H1 (cell line): ENCODE measurements around the gene DPH6. TPM values are rescaled to one million over a fixed set of nuclear protein-coding genes. Genes with fewer than 3 reads are reported as not detected.
A peak's percentile ranks its signal among the peaks of the same experiment; 100 is the strongest.

Source experiments
- CTCF ChIA-PET: fragments of 300-600 bp; sonication (Branson Sonifier 250); formaldehyde crosslinking; loops from one replicate; lab custom pipeline; 2021; ENCODE audit not compliant: partially characterized antibody; lab: Charles Lee
- POLR2A ChIA-PET: fragments of 300-600 bp; sonication (Branson Sonifier 250); formaldehyde crosslinking; loops from one replicate; lab custom pipeline; 2021; ENCODE audit warnings: inconsistent platforms; ENCODE audit not compliant: partially characterized antibody; lab: Charles Lee
- DNase-seq, 2 experiments: peaks; one replicate each; pipeline versions ENCODE4 v3.0.0 to v3.0.0-alpha.2; 2010 to 2022; ENCODE audit warnings: low spot score in 2 of 2, low read depth in 1 of 2, mixed read lengths in 1 of 2
- FAIRE-seq: peaks from 2 replicates; lab custom pipeline; 2011; peaks lifted over from hg19 to GRCh38; lab: Jason Lieb, UNC
- H2AFZ ChIP-seq: 2 replicates; pipeline ENCODE4 v1.8.1; 2012; ENCODE audit warnings: low read length, inconsistent platforms
- H2AK5ac ChIP-seq: 2 replicates; pipeline ENCODE4 v1.6.1; 2013; ENCODE audit warnings: low read depth, low read length
- H2BK120ac ChIP-seq: replicated peaks from 2 replicates; pipeline ENCODE3; 2013; ENCODE audit warnings: low read depth, low read length, inconsistent platforms
- H2BK12ac ChIP-seq: 2 replicates; pipeline ENCODE4 v1.6.1; 2013; ENCODE audit warnings: low read depth, low read length
- H2BK15ac ChIP-seq: 2 replicates; pipeline ENCODE4 v1.6.1; 2013; ENCODE audit warnings: low read length
- H2BK20ac ChIP-seq: 2 replicates; pipeline ENCODE4 v1.6.1; 2013; ENCODE audit warnings: low read length
- H2BK5ac ChIP-seq: 2 replicates; pipeline ENCODE4 v1.6.1; 2013; ENCODE audit warnings: low read depth, low read length
- H3K14ac ChIP-seq: 2 replicates; pipeline ENCODE4 v1.6.1; 2013; ENCODE audit warnings: inconsistent platforms; ENCODE audit not compliant: insufficient read length
- H3K18ac ChIP-seq: 2 replicates; pipeline ENCODE4 v1.6.1; 2013; ENCODE audit warnings: low read length; ENCODE audit errors: extremely low read depth
- H3K23ac ChIP-seq: 2 replicates; pipeline ENCODE4 v1.6.1; 2013; ENCODE audit warnings: inconsistent platforms; ENCODE audit not compliant: insufficient read length
- H3K23me2 ChIP-seq: 2 replicates; pipeline ENCODE4 v1.6.1; 2013; ENCODE audit warnings: low read depth, low read length
- H3K27ac ChIP-seq: 2 replicates; pipeline ENCODE4 v1.6.1; 2011; ENCODE audit warnings: low read depth, low read length, inconsistent platforms
- H3K27me3 ChIP-seq, 4 experiments: replicated peaks in 1 of 4; 1 replicate in 1 of 4; 2 replicates in 3 of 4; pipeline versions ENCODE4 v1.6.1 to v1.8.1; 2011 to 2013; ENCODE audit warnings: low read length in 3 of 4, mild to moderate bottlenecking in 3 of 4, inconsistent platforms in 2 of 4, mixed read lengths in 2 of 4, moderate library complexity in 1 of 4; ENCODE audit not compliant: control insufficient read depth in 3 of 4, insufficient read depth in 3 of 4; ENCODE audit errors: extremely low read depth in 1 of 4
- H3K36me3 ChIP-seq, 4 experiments: 2 replicates each; pipeline versions ENCODE4 v1.6.1 to v1.8.1; 2011 to 2013; ENCODE audit warnings: mild to moderate bottlenecking in 4 of 4, low read length in 3 of 4, moderate library complexity in 2 of 4, control low read depth in 1 of 4, inconsistent platforms in 1 of 4; ENCODE audit not compliant: insufficient read depth in 4 of 4, control insufficient read depth in 2 of 4
- H3K4ac ChIP-seq: replicated peaks from 2 replicates; pipeline ENCODE3; 2013; ENCODE audit warnings: low read length, low read depth, mixed read lengths, inconsistent platforms; ENCODE audit not compliant: insufficient read length
- H3K4me1 ChIP-seq, 4 experiments: replicated peaks in 1 of 4; 1 replicate in 1 of 4; 2 replicates in 3 of 4; pipeline versions ENCODE4 v1.6.1 to v1.8.1; 2011 to 2013; ENCODE audit warnings: low read length in 3 of 4, inconsistent platforms in 2 of 4, mixed read lengths in 1 of 4; ENCODE audit not compliant: insufficient read depth in 4 of 4, control insufficient read depth in 3 of 4
- H3K4me2 ChIP-seq, 2 experiments: 2 replicates each; pipeline versions ENCODE4 v1.6.1 to v1.8.1; 2011 to 2013; ENCODE audit warnings: low read depth in 2 of 2, low read length in 2 of 2, control low read depth in 1 of 2, inconsistent platforms in 1 of 2, mild to moderate bottlenecking in 1 of 2; ENCODE audit not compliant: insufficient read depth in 1 of 2
- H3K4me3 ChIP-seq, 4 experiments: fragments of 200-600, 300-600 bp in 1 of 4; sonication (generic), shearing (Covaris generic), sonication (Bioruptor Twin) in 1 of 4; 2 replicates each; pipeline versions ENCODE4 v1.5.1 to v1.8.1; 2011 to 2016; ENCODE audit warnings: low read length in 4 of 4, low read depth in 3 of 4, control low read depth in 2 of 4, inconsistent platforms in 2 of 4, mild to moderate bottlenecking in 2 of 4, mixed read lengths in 1 of 4, moderate library complexity in 1 of 4; ENCODE audit not compliant: insufficient read depth in 2 of 4; ENCODE audit errors: extremely low read depth in 1 of 4
- H3K56ac ChIP-seq: replicated peaks from 2 replicates; pipeline ENCODE3; 2013; ENCODE audit warnings: low read depth, mild to moderate bottlenecking, mixed read lengths, low read length, inconsistent platforms; ENCODE audit not compliant: insufficient read length
- H3K79me1 ChIP-seq: 2 replicates; pipeline ENCODE4 v1.6.1; 2013; ENCODE audit warnings: low read depth, low read length, control low read depth
- H3K79me2 ChIP-seq, 2 experiments: 2 replicates each; pipeline versions ENCODE4 v1.6.1 to v1.8.1; 2012 to 2013; ENCODE audit warnings: low read length in 2 of 2, mild to moderate bottlenecking in 2 of 2, inconsistent platforms in 1 of 2; ENCODE audit not compliant: insufficient read depth in 2 of 2, control insufficient read depth in 1 of 2
- H3K9ac ChIP-seq, 4 experiments: replicated peaks in 1 of 4; 1 replicate in 1 of 4; 2 replicates in 3 of 4; pipeline versions ENCODE4 v1.6.1 to v1.8.1; 2011 to 2013; ENCODE audit warnings: low read depth in 3 of 4, low read length in 3 of 4, control low read depth in 2 of 4, mild to moderate bottlenecking in 2 of 4, moderate library complexity in 2 of 4, inconsistent platforms in 1 of 4; ENCODE audit errors: extremely low read depth in 1 of 4
- H3K9me3 ChIP-seq, 2 experiments: 2 replicates each; pipeline versions ENCODE4 v1.6.1 to v1.8.1; 2012 to 2013; ENCODE audit warnings: mild to moderate bottlenecking in 2 of 2, moderate library complexity in 2 of 2, control low read depth in 1 of 2, inconsistent platforms in 1 of 2, low read depth in 1 of 2, low read length in 1 of 2, mixed read lengths in 1 of 2; ENCODE audit not compliant: insufficient read depth in 2 of 2
- H4K20me1 ChIP-seq, 2 experiments: replicated peaks in 1 of 2; 2 replicates each; pipeline versions ENCODE3 to v1.8.1; 2011 to 2013; ENCODE audit warnings: inconsistent platforms in 2 of 2, low read length in 2 of 2, mild to moderate bottlenecking in 1 of 2; ENCODE audit not compliant: insufficient read depth in 2 of 2, control insufficient read depth in 1 of 2
- H4K5ac ChIP-seq: 2 replicates; pipeline ENCODE4 v1.6.1; 2013; ENCODE audit warnings: low read length, low read depth, mixed read lengths, inconsistent platforms; ENCODE audit not compliant: insufficient read length
- H4K8ac ChIP-seq: 2 replicates; pipeline ENCODE4 v1.8.0; 2013; ENCODE audit warnings: mild to moderate bottlenecking, moderate library complexity, low read length, inconsistent platforms; ENCODE audit not compliant: insufficient read depth; ENCODE audit errors: extremely low read depth
- H4K91ac ChIP-seq: replicated peaks from 2 replicates; pipeline ENCODE3; 2013; ENCODE audit warnings: low read length, mixed read lengths, inconsistent platforms; ENCODE audit not compliant: insufficient read length
- BACH1 ChIP-seq: IDR thresholded peaks from 2 replicates; pipeline ENCODE4 v1.6.1; 2012; ENCODE audit warnings: low read length, improper control_type of control experiment
- RAD21 ChIP-seq, 2 experiments: IDR thresholded peaks in 1 of 2; conservative IDR thresholded peaks in 1 of 2; 2 replicates each; pipeline ENCODE4 v1.6.1; 2011; ENCODE audit warnings: low read depth in 2 of 2, low read length in 2 of 2, improper control_type of control experiment in 1 of 2, inconsistent platforms in 1 of 2, mild to moderate bottlenecking in 1 of 2, moderate library complexity in 1 of 2
- YY1 ChIP-seq: IDR thresholded peaks from 2 replicates; pipeline ENCODE4 v1.6.1; 2011; ENCODE audit warnings: low read depth, mild to moderate bottlenecking, low read length
- WGBS, 2 experiments: shearing (Covaris generic) in 1 of 2; methylation state at CpG; one replicate each; pipeline versions ENCODE4 v1.1.6 to v1.1.7; 2013 to 2015; ENCODE audit warnings: low lambda C conversion rate in 2 of 2, mixed read lengths in 2 of 2, inconsistent platforms in 1 of 2, low coverage in 1 of 2, missing lambda C conversion rate in 1 of 2; ENCODE audit not compliant: insufficient replicate concordance in 2 of 2, insufficient coverage in 1 of 2, insufficient read length in 1 of 2; ENCODE audit errors: extremely low coverage in 1 of 2, missing lambda C conversion rate in 1 of 2; 5-methylcytosine and 5-hydroxymethylcytosine counted together
- polyA plus RNA-seq, 7 experiments: library from polyadenylated mRNA; depleted of rRNA in 3 of 7; stranded (reverse) in 5 of 7; unstranded in 2 of 7; fragments of >200 nt in 5 of 7; fragments of 200-250 nt in 2 of 7; gene quantifications; 1 replicate in 5 of 7; 2 replicates in 1 of 7; 4 replicates in 1 of 7; pipeline versions ENCODE4 v1.2.1 to v1.2.3, GENCODE V29; 2011 to 2013; ENCODE audit warnings: missing spikeins in 2 of 7, mixed read lengths in 2 of 7
- total RNA-seq: library from RNA; stranded (reverse); fragmentation: NEBNext Ultra II Directional; extraction: Animal tissue kit (Norgen Biotek cat#: 25700); gene quantifications from 2 replicates; pipeline ENCODE4 v1.2.1, GENCODE V29; 2021
- TF ChIP-seq, protein P1 (sequence below), 3 experiments: IDR thresholded peaks; 1 replicate in 2 of 3; 2 replicates in 1 of 3; pipeline versions ENCODE4 v1.5.1 to v1.6.1; 2011; ENCODE audit warnings: low read length in 3 of 3, mild to moderate bottlenecking in 3 of 3, inconsistent platforms in 2 of 3, low read depth in 1 of 3, moderate library complexity in 1 of 3; ENCODE audit not compliant: insufficient read depth in 1 of 3; ENCODE audit errors: control extremely low read depth in 1 of 3

DPH6 gene
- total and polyA plus RNA-seq, 2 of the 8 experiments (the other 6 are each of a cell fraction or from before 2014, with no cell fraction given): 21.6 to 30.5 TPM

DNA sequence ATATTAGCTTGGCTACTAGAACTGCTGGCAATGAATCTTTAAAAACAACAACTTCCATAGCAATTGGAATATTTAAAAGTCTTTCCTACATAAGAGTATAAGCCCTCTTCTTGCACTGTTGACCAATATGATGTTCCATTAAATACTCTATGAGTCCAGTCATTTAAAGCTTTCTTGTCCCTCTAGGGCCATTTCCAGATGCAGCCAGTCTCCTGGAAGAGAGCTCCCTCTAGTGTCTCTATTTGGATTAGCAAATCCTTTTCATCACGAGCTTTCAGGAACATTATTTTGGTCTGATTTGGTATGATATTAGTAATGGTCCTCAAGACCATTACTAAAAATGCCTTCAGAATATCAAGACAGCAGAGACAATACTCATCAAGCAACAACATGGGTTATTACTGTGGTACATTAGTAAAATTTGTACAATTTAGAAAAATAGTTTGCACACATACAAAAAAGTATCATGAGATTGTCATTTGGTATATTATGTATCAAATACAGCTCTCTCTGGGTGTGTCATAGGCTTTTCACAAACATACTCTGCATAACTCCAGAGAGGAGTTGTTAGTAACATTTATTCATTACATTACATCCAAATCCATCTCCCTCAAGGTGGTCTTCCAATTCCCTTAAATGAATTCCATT lies 101.3 kb downstream of the DPH6 start:
- Histone ChIP-seq H3K4ac (no peak overlapping the region), H2BK120ac (no peak overlapping the region), H3K4me1 (no peaks in the 10 kb centered on the region), H3K4me2 (no peak overlapping the region), H4K8ac (no peak overlapping the region), H3K9ac (no peak overlapping the region), H3K23me2 (no peaks in the 10 kb centered on the region), H2BK15ac (no peak overlapping the region), H4K20me1 (no peaks in the 10 kb centered on the region), H3K27ac (no peak overlapping the region), H3K4me3 (no peak overlapping the region), H3K79me2 (no peaks in the 10 kb centered on the region), H2BK12ac (no peak overlapping the region), H3K56ac (no peak overlapping the region), H3K79me1 (no peaks in the 10 kb centered on the region), H3K14ac (no peak overlapping the region), H2BK5ac (no peak overlapping the region), H3K23ac (no peak overlapping the region), H3K27me3 (no peaks in the 10 kb centered on the region), H3K36me3 (peaks cover 0 to under 1% (median 0%) of the 10 kb centered on the region in 4 experiments; a peak in 1 of 8 replicates), H4K5ac (no peak overlapping the region), H4K91ac (no peak overlapping the region), H2BK20ac (no peak overlapping the region), H3K18ac (no peak overlapping the region), H2AFZ (no peak overlapping the region), H3K9me3 (no peaks in the 10 kb centered on the region), H2AK5ac (no peak overlapping the region)
- DNase-seq: no peak
- 33% methylated on average over 1 of the region's 1 CpG; no CpG with 5 or more reads in 1 of the 2 experiments for WGBS, 2 experiments
- POLR2A ChIA-PET: no interaction called here
- peak; percentile 90 for FAIRE-seq
- CTCF ChIA-PET: interaction anchor here (0.6 to 7.8 kb wide), 46 partner anchors 11 to 696 kb away, joined by 3 to 156 read pairs (median 4); partner anchors contain the start of gene AQR
- TF ChIP-seq YY1: 0 out of 2 replicates have a peak, but pooled peaks have one; percentile 27
- peak; percentile 90 to 92 for TF ChIP-seq RAD21 (IDR thresholded peaks at IDR 0.05 in 1 of 2, conservative IDR thresholded peaks at IDR 0.05 in 1 of 2; ENCODE audit: low read depth in 2 of 2, low read length in 2 of 2)
- no peak for TF ChIP-seq BACH1
- TF ChIP-seq, protein P1, sequence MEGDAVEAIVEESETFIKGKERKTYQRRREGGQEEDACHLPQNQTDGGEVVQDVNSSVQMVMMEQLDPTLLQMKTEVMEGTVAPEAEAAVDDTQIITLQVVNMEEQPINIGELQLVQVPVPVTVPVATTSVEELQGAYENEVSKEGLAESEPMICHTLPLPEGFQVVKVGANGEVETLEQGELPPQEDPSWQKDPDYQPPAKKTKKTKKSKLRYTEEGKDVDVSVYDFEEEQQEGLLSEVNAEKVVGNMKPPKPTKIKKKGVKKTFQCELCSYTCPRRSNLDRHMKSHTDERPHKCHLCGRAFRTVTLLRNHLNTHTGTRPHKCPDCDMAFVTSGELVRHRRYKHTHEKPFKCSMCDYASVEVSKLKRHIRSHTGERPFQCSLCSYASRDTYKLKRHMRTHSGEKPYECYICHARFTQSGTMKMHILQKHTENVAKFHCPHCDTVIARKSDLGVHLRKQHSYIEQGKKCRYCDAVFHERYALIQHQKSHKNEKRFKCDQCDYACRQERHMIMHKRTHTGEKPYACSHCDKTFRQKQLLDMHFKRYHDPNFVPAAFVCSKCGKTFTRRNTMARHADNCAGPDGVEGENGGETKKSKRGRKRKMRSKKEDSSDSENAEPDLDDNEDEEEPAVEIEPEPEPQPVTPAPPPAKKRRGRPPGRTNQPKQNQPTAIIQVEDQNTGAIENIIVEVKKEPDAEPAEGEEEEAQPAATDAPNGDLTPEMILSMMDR (IDR thresholded peaks at IDR 0.05; ENCODE audit: control extremely low read depth in 1 of 3, insufficient read depth in 1 of 3, low read depth in 1 of 3, low read length in 3 of 3): peak in 2 of 3 experiments; percentile 70 to 74; a peak in 3 of 4 replicates
- TF ChIP-seq, all 59 proteins: peak for 3
